ENCODE data around the gene BCAP31.

The BCAP31 gene

GRCh38 chrX:153671589-153672530 lies 52.3 kb downstream of the BCAP31 start:
- no peak for DNase-seq

- DNase-seq, result no peak
These were observed 53.2 kb downstream of the BCAP31 start for GRCh38 chrX:153670748-153671588.

- DNase-seq, result no peak
These were observed 54.1 kb downstream of the BCAP31 start for GRCh38 chrX:153669901-153670731.

- no peak for DNase-seq
These were observed 54.9 kb downstream of the BCAP31 start for GRCh38 chrX:153669174-153669890.

GRCh38 chrX:153668423-153669173 lies 55.6 kb downstream of the BCAP31 start:
- no peak for DNase-seq

- peak; percentile 3 for DNase-seq
These were observed 56.2 kb downstream of the BCAP31 start for GRCh38 chrX:153667956-153668396.

GRCh38 chrX:153667281-153667955 lies 56.8 kb downstream of the BCAP31 start:
- DNase-seq, result no peak

- DNase-seq, result no peak
These were observed 58.4 kb downstream of the BCAP31 start for GRCh38 chrX:153665726-153666306.

- DNase-seq, result no peak
These were observed 61.9 kb downstream of the BCAP31 start for GRCh38 chrX:153662266-153662665.

- no peak for DNase-seq
These were observed 64.9 kb downstream of the BCAP31 start for GRCh38 chrX:153659268-153659667.

GRCh38 chrX:153657161-153657560 lies 67.0 kb downstream of the BCAP31 start:
- DNase-seq, result no peak

- DNase-seq, result no peak
These were observed 70.6 kb downstream of the BCAP31 start for GRCh38 chrX:153653556-153653955.

GRCh38 chrX:153651540-153652079 lies 72.6 kb downstream of the BCAP31 start:
- no peak for DNase-seq

GRCh38 chrX:153650959-153651358 lies 73.2 kb downstream of the BCAP31 start:
- DNase-seq, result no peak
